Measurements from ENCODE around the gene PLPP3. TPM values are rescaled to one million over a fixed set of nuclear protein-coding genes. Genes with fewer than 3 reads are reported as not detected.

The PLPP3 gene
- total RNA-seq, 1 experiment from 2014 or later: 8.2 TPM

DNA sequence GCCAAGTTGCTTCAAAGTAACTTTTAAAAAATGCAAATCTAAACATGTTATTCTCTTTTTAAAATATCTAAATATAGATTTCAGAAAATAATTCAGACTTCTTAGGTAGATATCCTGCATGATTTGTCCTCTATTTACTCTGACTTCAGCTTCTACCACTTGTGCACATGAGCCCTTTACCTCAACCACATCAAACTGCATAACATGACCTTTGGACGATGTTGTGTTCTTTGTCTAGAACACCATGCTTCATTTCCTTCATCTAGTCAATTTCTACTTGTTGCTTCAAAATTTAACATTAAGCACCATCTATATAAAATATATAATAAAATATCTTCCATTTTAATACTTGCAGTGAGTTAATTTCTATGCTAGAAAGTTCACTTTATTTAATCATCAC lies 96.9 kb downstream of the PLPP3 start:
- Histone ChIP-seq H3K4me1 (ENCODE audit: control insufficient read depth, insufficient read depth, low read length) (no peaks in the 10 kb centered on the region), H3K9me3 (ENCODE audit: control insufficient read depth, insufficient read depth, low read depth, low read length) (no peaks in the 10 kb centered on the region), H3K4me3 (ENCODE audit: low read depth in 2 of 2, low read length in 2 of 2) (no peak overlapping the region), H3K27me3 (ENCODE audit: control insufficient read depth, insufficient read depth, low read length) (0 out of 2 replicates have a peak, but pooled peaks cover 2% of the 10 kb centered on the region), H3K36me3 (ENCODE audit: control insufficient read depth, insufficient read depth, low read length) (no peaks in the 10 kb centered on the region), H3K27ac (ENCODE audit: low read length) (no peak overlapping the region)
- intact Hi-C loops (cut with micrococcal nuclease; ENCODE audit: unreplicated experiment) (no loop called here), in situ Hi-C loops (cut with HindIII; ENCODE audit: low pct_unique_long_range_greater_than_20kb, low sequenced_read_pairs) (no loop called here)
- ChIA-PET POLR2A (no interaction called here), CTCF (no interaction called here)
- TF ChIP-seq CTCF (IDR thresholded peaks at IDR 0.05) (no peak), POLR2AphosphoS5 (IDR thresholded peaks at IDR 0.05; ENCODE audit: low read depth, low read length) (no peak), SIN3A (IDR thresholded peaks at IDR 0.05; ENCODE audit: borderline replicate concordance, insufficient read depth, low read depth, low read length) (no peak), TCF7L2 (IDR thresholded peaks at IDR 0.05; ENCODE audit: low read depth, low read length) (no peak)
- TF ChIP-seq, protein P1, sequence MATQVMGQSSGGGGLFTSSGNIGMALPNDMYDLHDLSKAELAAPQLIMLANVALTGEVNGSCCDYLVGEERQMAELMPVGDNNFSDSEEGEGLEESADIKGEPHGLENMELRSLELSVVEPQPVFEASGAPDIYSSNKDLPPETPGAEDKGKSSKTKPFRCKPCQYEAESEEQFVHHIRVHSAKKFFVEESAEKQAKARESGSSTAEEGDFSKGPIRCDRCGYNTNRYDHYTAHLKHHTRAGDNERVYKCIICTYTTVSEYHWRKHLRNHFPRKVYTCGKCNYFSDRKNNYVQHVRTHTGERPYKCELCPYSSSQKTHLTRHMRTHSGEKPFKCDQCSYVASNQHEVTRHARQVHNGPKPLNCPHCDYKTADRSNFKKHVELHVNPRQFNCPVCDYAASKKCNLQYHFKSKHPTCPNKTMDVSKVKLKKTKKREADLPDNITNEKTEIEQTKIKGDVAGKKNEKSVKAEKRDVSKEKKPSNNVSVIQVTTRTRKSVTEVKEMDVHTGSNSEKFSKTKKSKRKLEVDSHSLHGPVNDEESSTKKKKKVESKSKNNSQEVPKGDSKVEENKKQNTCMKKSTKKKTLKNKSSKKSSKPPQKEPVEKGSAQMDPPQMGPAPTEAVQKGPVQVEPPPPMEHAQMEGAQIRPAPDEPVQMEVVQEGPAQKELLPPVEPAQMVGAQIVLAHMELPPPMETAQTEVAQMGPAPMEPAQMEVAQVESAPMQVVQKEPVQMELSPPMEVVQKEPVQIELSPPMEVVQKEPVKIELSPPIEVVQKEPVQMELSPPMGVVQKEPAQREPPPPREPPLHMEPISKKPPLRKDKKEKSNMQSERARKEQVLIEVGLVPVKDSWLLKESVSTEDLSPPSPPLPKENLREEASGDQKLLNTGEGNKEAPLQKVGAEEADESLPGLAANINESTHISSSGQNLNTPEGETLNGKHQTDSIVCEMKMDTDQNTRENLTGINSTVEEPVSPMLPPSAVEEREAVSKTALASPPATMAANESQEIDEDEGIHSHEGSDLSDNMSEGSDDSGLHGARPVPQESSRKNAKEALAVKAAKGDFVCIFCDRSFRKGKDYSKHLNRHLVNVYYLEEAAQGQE (IDR thresholded peaks at IDR 0.05; ENCODE audit: insufficient read depth in 1 of 2, low read depth in 2 of 2, low read length in 1 of 2): no peak
- no peak for DNase-seq (ENCODE audit: low read depth, low spot score)
- no peak for ATAC-seq
- BruUV-seq (replicated peaks): no TSS peak

DNA sequence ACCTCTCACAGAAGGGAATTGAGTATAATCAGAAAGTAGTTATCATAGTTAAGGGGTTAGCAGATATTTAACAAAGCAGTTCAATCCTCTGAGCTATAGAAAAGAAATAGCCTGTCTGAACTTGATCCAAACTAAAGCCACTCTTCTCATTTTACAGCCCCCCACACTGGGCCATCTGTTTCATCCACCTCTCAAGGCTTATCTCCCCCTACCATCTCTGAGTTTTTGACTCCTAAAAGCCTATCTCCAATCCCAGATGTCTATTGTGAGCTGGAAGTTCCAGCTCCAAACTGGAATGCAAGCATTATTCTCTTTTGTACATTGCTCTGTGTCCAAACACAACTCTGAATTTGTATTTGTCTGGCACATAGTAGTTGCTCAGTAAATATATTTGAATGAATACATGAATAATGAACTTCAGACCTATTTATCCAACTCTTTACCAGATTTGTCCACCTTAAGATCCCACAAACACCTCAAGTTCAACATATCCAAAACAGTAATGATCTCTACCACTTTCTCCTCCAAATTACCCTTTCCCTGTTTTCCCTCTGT lies 98.1 kb downstream of the PLPP3 start:
- no TSS peak for BruUV-seq (replicated peaks)
- ATAC-seq: no peak

More for the DNA sequence above, 98.1 kb downstream of the PLPP3 start:
- Histone ChIP-seq H3K36me3 (ENCODE audit: control insufficient read depth, insufficient read depth, low read length) (no peaks in the 10 kb centered on the region), H3K4me1 (ENCODE audit: control insufficient read depth, insufficient read depth, low read length) (no peaks in the 10 kb centered on the region), H3K9me3 (ENCODE audit: control insufficient read depth, insufficient read depth, low read depth, low read length) (no peaks in the 10 kb centered on the region), H3K4me3 (ENCODE audit: low read depth in 2 of 2, low read length in 2 of 2) (no peak overlapping the region), H3K27me3 (ENCODE audit: control insufficient read depth, insufficient read depth, low read length) (0 out of 2 replicates have a peak, but pooled peaks cover 4% of the 10 kb centered on the region), H3K27ac (ENCODE audit: low read length) (no peak overlapping the region)
- DNase-seq (ENCODE audit: low read depth, low spot score): no peak
- CTCF ChIA-PET: interaction anchor here (1.0 kb wide), 1 partner anchor 96 kb away, joined by 5 read pairs; no protein-coding TSS in a partner anchor
- TF ChIP-seq, protein P1 (IDR thresholded peaks at IDR 0.05; ENCODE audit: insufficient read depth in 1 of 2, low read depth in 2 of 2, low read length in 1 of 2): no peak
- TF ChIP-seq CTCF (IDR thresholded peaks at IDR 0.05): no peak
- TF ChIP-seq SIN3A (IDR thresholded peaks at IDR 0.05; ENCODE audit: borderline replicate concordance, insufficient read depth, low read depth, low read length): no peak
- TF ChIP-seq POLR2AphosphoS5 (IDR thresholded peaks at IDR 0.05; ENCODE audit: low read depth, low read length): no peak
- no peak for TF ChIP-seq TCF7L2 (IDR thresholded peaks at IDR 0.05; ENCODE audit: low read depth, low read length)
- intact Hi-C loops (cut with micrococcal nuclease; ENCODE audit: unreplicated experiment): no loop called here
- POLR2A ChIA-PET: interaction anchor here (0.6 to 0.7 kb wide), 2 partner anchors 689 to 1295 kb away, joined by 3 to 5 read pairs; no protein-coding TSS in a partner anchor
- in situ Hi-C loops (cut with HindIII; ENCODE audit: low pct_unique_long_range_greater_than_20kb, low sequenced_read_pairs): no loop called here
